Astrocyte of the cerebellum (primary cell): ENCODE results near the gene LIMCH1.
"Not testable (repeated sequence)": the region's sequence is repeated elsewhere in the genome, so short reads cannot be mapped to it uniquely, and the experiment has no call there.

ENCODE experiments used
- DNase-seq: peaks from one replicate; pipeline ENCODE4 v3.0.0-alpha.2; 2011; ENCODE audit warnings: low read depth
- H3K4me3 ChIP-seq: 2 replicates; pipeline ENCODE4 v1.5.1; 2011; ENCODE audit warnings: mild to moderate bottlenecking, low read depth, low read length, moderate library complexity
- CTCF ChIP-seq: IDR thresholded peaks from 2 replicates; pipeline ENCODE4 v1.5.1; 2012; ENCODE audit warnings: low read length, low read depth, moderate library complexity, mild to moderate bottlenecking; ENCODE audit errors: missing control alignments
- in situ Hi-C: cut with HindIII; loops from 2 replicates; pipeline ENCODE4 v1.10.0; 2017; ENCODE audit warnings: low sequenced_read_pairs

Gene LIMCH1

DNA sequence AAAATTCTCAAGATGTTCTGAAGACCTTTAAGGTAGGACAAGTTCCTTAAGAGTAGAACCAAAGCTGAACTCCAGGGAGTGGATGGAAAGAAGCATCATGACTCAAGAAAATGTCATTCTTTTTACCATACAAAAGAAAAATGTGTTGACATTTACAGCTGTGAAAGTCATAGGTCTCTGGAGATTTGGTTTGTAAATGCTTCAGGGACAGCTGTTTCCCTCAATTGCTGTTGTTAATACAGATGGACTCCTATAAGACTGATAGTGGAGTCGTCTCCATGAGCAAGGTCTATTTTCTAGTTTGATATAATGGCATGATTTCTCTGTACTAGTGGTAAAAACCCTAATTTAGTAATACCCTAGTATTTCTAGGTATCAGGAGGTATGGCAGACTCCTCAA is 108.9 kb downstream of the LIMCH1 start:
- no peak overlapping the region for H3K4me3 ChIP-seq
- TF ChIP-seq CTCF = no peak
- DNase-seq = no peak
- in situ Hi-C loops = no loop called here

- TF ChIP-seq CTCF = no peak
- in situ Hi-C loops = no loop called here
- DNase-seq = no peak
- H3K4me3 ChIP-seq = no peak overlapping the region
Observed at GRCh38 chr4:41647383-41647782, 109.4 kb downstream of the LIMCH1 start.

DNA sequence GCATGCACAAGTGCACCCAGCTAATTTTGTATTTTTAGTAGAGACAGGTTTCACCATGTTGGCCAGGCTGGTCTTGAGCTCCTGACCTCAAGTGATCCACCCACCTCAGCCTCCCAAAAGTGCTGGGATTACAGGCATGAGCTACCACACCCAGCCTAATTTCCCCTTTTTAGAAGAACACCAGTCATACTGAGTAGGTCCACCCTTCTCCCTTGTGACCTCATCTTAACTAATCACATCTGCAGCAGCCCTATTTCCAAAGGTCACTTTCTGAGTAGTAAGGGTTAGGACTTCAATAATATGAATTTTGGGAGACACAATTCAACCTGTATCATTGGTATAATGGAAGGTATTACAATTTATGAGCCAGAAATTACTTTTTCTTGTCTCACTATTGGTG is 113.2 kb downstream of the LIMCH1 start:
- not testable (repeated sequence) for DNase-seq

DNA sequence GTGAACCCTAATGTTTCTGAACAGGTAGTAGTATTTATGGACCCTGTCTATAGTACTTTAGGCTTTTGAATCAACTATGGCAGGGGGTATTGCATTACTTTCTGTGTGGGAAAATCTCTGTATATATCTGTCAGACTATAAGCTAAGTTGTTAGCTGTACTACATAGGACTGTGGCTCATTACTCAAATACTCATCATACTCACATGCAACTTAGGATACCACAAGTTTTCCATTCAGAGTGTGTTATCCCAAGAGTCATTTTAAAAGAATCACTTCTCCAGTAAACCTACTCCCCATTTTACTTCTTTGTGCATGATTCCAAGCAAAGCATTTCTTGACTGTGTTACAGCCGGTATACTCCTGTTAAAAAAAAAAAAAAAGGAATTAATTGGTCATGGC is 115.0 kb downstream of the LIMCH1 start:
- in situ Hi-C loops = no loop called here
- TF ChIP-seq CTCF = no peak
- no peak overlapping the region for H3K4me3 ChIP-seq
- no peak for DNase-seq

More for the DNA sequence above, 113.2 kb downstream of the LIMCH1 start:
- H3K4me3 ChIP-seq, in situ Hi-C loops: not testable (repeated sequence)

DNA sequence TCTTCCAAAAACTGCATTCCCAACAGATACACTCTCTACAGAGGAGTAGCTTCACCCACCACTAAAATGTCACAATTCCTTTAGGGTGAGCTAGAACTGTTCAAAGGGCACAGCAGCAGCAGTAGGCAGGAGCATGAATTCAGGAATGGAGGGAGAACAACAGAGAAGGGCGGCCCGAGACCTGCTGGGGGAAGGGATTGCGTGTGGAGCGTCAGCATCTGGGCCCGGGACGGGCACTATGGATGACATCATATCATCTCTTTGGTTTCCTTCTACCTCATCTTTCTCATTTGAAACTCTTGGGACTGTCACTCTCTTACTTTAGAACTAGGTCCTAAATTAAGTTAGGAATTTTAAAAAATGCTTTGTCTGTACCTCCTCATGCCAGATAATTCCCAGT is 115.6 kb downstream of the LIMCH1 start:
- no peak overlapping the region for H3K4me3 ChIP-seq
- no peak for DNase-seq
- no peak for TF ChIP-seq CTCF
- in situ Hi-C loops = no loop called here

GRCh38 chr4:41655177-41655576 is 117.2 kb downstream of the LIMCH1 start:
- H3K4me3 ChIP-seq = no peak overlapping the region
- DNase-seq = no peak
- no peak for TF ChIP-seq CTCF
- in situ Hi-C loops = no loop called here

GRCh38 chr4:41656106-41656505 is 118.1 kb downstream of the LIMCH1 start:
- no peak for DNase-seq
- TF ChIP-seq CTCF = no peak
- in situ Hi-C loops = no loop called here
- no peak overlapping the region for H3K4me3 ChIP-seq
